Panc1 (cell line): ENCODE measurements around the gene PRDX5. TPM values are rescaled to one million over a fixed set of nuclear protein-coding genes. Genes with fewer than 3 reads are reported as not detected.

Experiments used
- ATAC-seq: fragments of 200-7000 bp; cut with Tn5 transposase; 2 replicates; pipeline ENCODE4 v1.9.1; 2020; ENCODE audit warnings: mild to moderate bottlenecking, moderate library complexity
- BruUV-seq: library from RNA; stranded (reverse); fragments of 400-500 nt; replicated peaks from 2 replicates; lab custom pipeline; 2021; lab: Mats Ljungman, UMichigan
- CTCF ChIA-PET: fragments of 300-600 bp; sonication (Branson Sonifier 250); formaldehyde crosslinking; loops from one replicate; lab custom pipeline; 2022; ENCODE audit warnings: antibody characterized with exemption; lab: Charles Lee
- POLR2A ChIA-PET: fragments of 300-600 bp; sonication (Branson Sonifier 250); formaldehyde crosslinking; loops from one replicate; lab custom pipeline; 2022; ENCODE audit warnings: antibody characterized with exemption; lab: Charles Lee
- DNase-seq: peaks from one replicate; pipeline ENCODE4 v3.0.0-alpha.2; 2010; ENCODE audit warnings: low read depth, low spot score
- H3K27ac ChIP-seq: 2 replicates; pipeline ENCODE4 v1.5.1; 2011; ENCODE audit warnings: mild to moderate bottlenecking, low read length, inconsistent platforms
- H3K27me3 ChIP-seq: fragments of 200-500 bp; sonication (Bioruptor generic); 2 replicates; pipeline ENCODE4 v1.6.0; 2014; ENCODE audit warnings: low read length, inconsistent platforms; ENCODE audit not compliant: control insufficient read depth, insufficient read depth
- H3K36me3 ChIP-seq: fragments of 200-500 bp; sonication (Bioruptor generic); 2 replicates; pipeline ENCODE4 v1.5.1; 2014; ENCODE audit warnings: inconsistent platforms, mild to moderate bottlenecking, low read length, moderate library complexity; ENCODE audit not compliant: control insufficient read depth, insufficient read depth
- H3K4me1 ChIP-seq: 2 replicates; pipeline ENCODE4 v1.5.1; 2011; ENCODE audit warnings: inconsistent platforms, mild to moderate bottlenecking, low read length, moderate library complexity; ENCODE audit not compliant: control insufficient read depth, insufficient read depth
- H3K4me3 ChIP-seq, 2 experiments: 2 replicates each; pipeline ENCODE4 v1.5.1; 2011 to 2012; ENCODE audit warnings: low read depth in 2 of 2, low read length in 2 of 2, mild to moderate bottlenecking in 2 of 2, inconsistent platforms in 1 of 2, moderate library complexity in 1 of 2
- H3K9me3 ChIP-seq: fragments of 200-500 bp; sonication (Bioruptor generic); 2 replicates; pipeline ENCODE4 v1.5.1; 2014; ENCODE audit warnings: low read depth, mild to moderate bottlenecking, inconsistent platforms, low read length, moderate library complexity; ENCODE audit not compliant: control insufficient read depth, insufficient read depth
- CTCF ChIP-seq: fragments of 450-650 bp; IDR thresholded peaks from 2 replicates; pipeline ENCODE4 v1.5.1; 2017; ENCODE audit warnings: mild to moderate bottlenecking
- POLR2AphosphoS5 ChIP-seq: IDR thresholded peaks from 2 replicates; pipeline ENCODE4 v1.6.1; 2012; ENCODE audit warnings: mild to moderate bottlenecking, low read depth, low read length, moderate library complexity
- REST ChIP-seq, 2 experiments: IDR thresholded peaks; 2 replicates each; pipeline ENCODE4 v1.6.1; 2011 to 2012; ENCODE audit warnings: low read depth in 2 of 2, control low read depth in 1 of 2, low read length in 1 of 2, mild to moderate bottlenecking in 1 of 2, moderate library complexity in 1 of 2; ENCODE audit not compliant: insufficient read depth in 1 of 2
- SIN3A ChIP-seq: IDR thresholded peaks from 2 replicates; pipeline ENCODE4 v1.6.1; 2012; ENCODE audit warnings: low read depth, mild to moderate bottlenecking, low read length, moderate library complexity, borderline replicate concordance; ENCODE audit not compliant: insufficient read depth
- TCF7L2 ChIP-seq: IDR thresholded peaks from 2 replicates; pipeline ENCODE4 v1.6.1; 2011; ENCODE audit warnings: mild to moderate bottlenecking, low read depth, low read length, inconsistent platforms
- in situ Hi-C: cut with HindIII; loops from 2 replicates; pipeline ENCODE4 v1.10.0; 2016; ENCODE audit warnings: low sequenced_read_pairs, low pct_unique_long_range_greater_than_20kb
- intact Hi-C: fragments of 100-400 bp; cut with micrococcal nuclease; formaldehyde crosslinking; loops from one replicate; pipeline ENCODE4 v1.10.0; 2022; ENCODE audit not compliant: unreplicated experiment
- total RNA-seq: library from RNA; stranded (reverse); gene quantifications from one replicate; pipeline ENCODE4 v1.2.1, GENCODE V29; 2021; ENCODE audit not compliant: unreplicated experiment

PRDX5 gene
- total RNA-seq, 1 experiment from 2014 or later = 492 TPM

GRCh38 chr11:64330888-64331287 lies 13.0 kb downstream of the PRDX5 start:
- no peak overlapping the region for H3K4me3 ChIP-seq
- DNase-seq = no peak
- peaks cover 26% of the 10 kb centered on the region for H3K4me1 ChIP-seq
- no peaks in the 10 kb centered on the region for H3K27me3 ChIP-seq
- ChIA-PET POLR2A (interaction anchor here (0.6 to 1.8 kb wide), 3 partner anchors 13 to 146 kb away, joined by 3 to 12 read pairs (median 3); partner anchors contain the start of genes PRDX5 and TRMT112), CTCF (interaction anchor here (1.5 to 1.9 kb wide), 4 partner anchors 13 to 26 kb away, joined by 9 to 16 read pairs (median 11); partner anchors contain the start of genes PRDX5 and TRMT112)
- BruUV-seq = no TSS peak
- in situ Hi-C loops (no loop called here), intact Hi-C loops (no loop called here)
- TF ChIP-seq SIN3A (no peak), TCF7L2 (no peak), POLR2AphosphoS5 (no peak), CTCF (no peak), REST (IDR thresholded peaks at IDR 0.05; ENCODE audit: insufficient read depth in 1 of 2, low read depth in 2 of 2, low read length in 1 of 2) (no peak)
- H3K27ac ChIP-seq = no peak overlapping the region
- no peak for ATAC-seq
- H3K9me3 ChIP-seq = no peaks in the 10 kb centered on the region
- H3K36me3 ChIP-seq = no peaks in the 10 kb centered on the region

GRCh38 chr11:64331569-64332371 lies 13.8 kb downstream of the PRDX5 start:
- BruUV-seq = no TSS peak
- in situ Hi-C loops (no loop called here), intact Hi-C loops (no loop called here)
- CTCF ChIA-PET = interaction anchor here (0.6 to 1.9 kb wide), 9 partner anchors 9 to 152 kb away, joined by 3 to 16 read pairs (median 4); partner anchors contain the start of genes PRDX5 and TRMT112
- Histone ChIP-seq H3K27ac (peak overlapping the region; percentile 61), H3K4me1 (peaks cover 26% of the 10 kb centered on the region), H3K36me3 (no peaks in the 10 kb centered on the region), H3K4me3 (peak overlapping the region in 1 of 2 experiments; percentile 28; a peak in 2 of 4 replicates), H3K27me3 (no peaks in the 10 kb centered on the region), H3K9me3 (no peaks in the 10 kb centered on the region)
- ATAC-seq (peak; percentile 86), DNase-seq (peak; percentile 80)
- POLR2A ChIA-PET = interaction anchor here (0.5 to 1.8 kb wide), 6 partner anchors 9 to 147 kb away, joined by 3 to 12 read pairs (median 3); partner anchors contain the start of genes PRDX5 and TRMT112
- TF ChIP-seq SIN3A (no peak), POLR2AphosphoS5 (no peak), CTCF (no peak; the same call in 1 of the 2 replicates), TCF7L2 (no peak; the same call in 1 of the 2 replicates), REST (IDR thresholded peaks at IDR 0.05; ENCODE audit: insufficient read depth in 1 of 2, low read depth in 2 of 2, low read length in 1 of 2) (no peak)
